ENCODE results near the gene HMCN2. TPM values are rescaled to one million over a fixed set of nuclear protein-coding genes. Genes with fewer than 3 reads are reported as not detected.
A peak's percentile ranks its signal among the peaks of the same experiment; 100 is the strongest.

HMCN2 gene, protein sequence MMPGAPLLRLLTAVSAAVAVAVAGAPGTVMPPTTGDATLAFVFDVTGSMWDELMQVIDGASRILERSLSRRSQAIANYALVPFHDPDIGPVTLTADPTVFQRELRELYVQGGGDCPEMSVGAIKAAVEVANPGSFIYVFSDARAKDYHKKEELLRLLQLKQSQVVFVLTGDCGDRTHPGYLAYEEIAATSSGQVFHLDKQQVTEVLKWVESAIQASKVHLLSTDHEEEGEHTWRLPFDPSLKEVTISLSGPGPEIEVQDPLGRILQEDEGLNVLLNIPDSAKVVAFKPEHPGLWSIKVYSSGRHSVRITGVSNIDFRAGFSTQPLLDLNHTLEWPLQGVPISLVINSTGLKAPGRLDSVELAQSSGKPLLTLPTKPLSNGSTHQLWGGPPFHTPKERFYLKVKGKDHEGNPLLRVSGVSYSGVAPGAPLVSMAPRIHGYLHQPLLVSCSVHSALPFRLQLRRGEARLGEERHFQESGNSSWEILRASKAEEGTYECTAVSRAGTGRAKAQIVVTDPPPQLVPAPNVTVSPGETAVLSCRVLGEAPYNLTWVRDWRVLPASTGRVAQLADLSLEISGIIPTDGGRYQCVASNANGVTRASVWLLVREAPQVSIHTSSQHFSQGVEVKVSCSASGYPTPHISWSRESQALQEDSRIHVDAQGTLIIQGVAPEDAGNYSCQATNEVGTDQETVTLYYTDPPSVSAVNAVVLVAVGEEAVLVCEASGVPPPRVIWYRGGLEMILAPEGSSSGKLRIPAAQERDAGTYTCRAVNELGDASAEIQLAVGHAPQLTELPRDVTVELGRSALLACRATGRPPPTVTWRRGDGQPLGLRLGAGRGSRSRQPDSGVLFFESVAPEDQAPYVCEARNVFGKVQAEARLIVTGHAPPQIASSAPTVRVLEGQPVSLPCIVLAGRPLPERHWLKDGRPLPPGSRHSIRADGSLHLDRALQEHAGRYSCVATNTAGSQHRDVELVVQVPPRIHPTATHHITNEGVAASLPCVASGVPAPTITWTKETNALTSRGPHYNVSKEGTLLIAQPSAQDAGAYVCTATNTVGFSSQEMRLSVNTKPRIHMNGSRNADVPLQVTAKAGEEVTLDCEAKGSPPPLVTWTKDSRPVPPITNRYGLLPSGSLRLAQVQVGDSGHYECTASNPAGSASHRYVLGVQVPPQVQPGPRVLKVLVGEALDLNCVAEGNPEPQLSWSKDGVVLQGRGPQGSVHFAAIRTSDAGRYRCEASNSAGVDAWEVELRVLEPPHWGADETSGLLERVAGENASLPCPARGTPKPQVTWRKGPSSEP (N-terminal part only)
- 0.20 and 0.38 TPM in 2 replicates for total RNA-seq (2014; rRNA removed; shearing (Covaris generic))
- 0.43 and 1.1 TPM in 2 replicates for polyA plus RNA-seq (2014; cell fraction: nucleus; rRNA removed)

DNA sequence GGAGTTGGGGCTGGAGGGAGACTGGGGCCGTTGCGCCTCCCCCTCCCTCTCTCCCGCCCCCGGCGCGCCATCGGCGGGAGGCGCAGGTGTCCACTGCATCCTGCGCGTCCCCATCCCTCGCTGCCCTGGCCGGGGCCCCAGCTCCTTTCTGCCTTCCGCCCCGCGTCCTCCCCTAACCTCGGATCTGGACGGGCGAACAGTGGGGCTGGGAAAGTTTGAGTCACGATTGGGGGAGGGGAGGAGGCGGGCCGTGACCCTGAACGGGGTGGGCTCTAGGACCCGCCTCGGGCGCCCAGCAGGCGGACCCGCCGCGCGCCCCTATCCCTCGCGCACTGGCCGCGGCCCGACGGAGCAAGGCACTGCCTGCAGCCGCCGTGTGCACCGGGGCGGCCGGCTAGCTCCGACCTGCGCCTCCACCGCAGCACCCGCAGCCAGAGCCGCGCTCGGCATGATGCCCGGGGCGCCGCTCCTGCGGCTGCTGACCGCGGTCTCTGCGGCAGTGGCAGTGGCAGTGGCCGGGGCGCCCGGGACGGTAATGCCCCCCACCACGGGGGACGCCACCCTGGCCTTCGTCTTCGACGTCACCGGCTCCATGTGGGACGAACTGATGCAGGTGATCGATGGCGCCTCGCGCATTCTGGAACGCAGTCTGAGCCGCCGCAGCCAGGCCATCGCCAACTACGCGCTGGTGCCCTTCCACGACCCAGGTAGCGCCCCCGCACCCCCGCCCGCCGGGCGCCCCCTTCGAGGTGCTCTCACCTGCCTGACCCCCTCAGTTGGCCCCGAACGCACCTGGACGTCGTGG, at the start of gene HMCN2:
TSS of gene HMCN2 (plus strand) at position 330 of the 805 bp plus-strand sequence. CDS start at position 449, 119 bp downstream.
- DNase-seq (ENCODE audit: extremely low read depth, low read depth) = no peak

DNA sequence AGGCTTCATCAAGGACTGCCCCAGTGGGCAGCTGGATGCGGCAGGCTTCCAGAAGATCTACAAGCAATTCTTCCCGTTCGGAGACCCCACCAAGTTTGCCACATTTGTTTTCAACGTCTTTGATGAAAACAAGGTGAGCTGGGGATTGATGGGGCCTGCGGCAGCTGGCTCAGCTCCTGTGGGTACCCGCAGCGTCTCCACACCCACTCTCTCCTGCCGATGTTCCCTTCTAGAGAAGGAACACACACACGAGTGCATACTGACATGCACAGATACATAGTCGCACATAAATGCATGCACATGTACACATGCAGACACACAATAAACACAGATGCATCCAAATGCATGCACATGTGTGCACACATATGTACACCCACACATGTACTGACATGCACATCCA, 47.7 kb upstream of the HMCN2 start:
- no peak for DNase-seq (ENCODE audit: extremely low read depth, low read depth)

DNA sequence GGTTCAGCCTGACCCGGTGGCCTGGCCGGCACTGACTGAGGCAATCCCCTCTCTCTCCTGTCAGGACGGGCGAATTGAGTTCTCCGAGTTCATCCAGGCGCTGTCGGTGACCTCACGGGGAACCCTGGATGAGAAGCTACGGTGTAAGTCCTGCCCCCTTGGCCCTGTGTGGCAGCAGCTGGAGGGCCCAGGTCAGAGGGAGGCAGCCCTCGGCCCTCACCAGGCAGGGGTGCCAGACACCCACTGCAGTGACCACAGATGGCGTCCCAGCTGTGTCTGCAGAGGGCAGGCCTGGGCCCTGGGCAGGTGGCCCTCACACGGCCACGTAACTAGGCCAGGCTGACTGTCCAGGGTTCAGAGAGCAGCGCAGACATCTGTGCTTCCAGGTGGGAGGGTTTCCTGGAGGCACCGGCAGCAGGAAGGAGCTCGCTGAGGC, 45.9 kb upstream of the HMCN2 start:
- no peak for DNase-seq (ENCODE audit: extremely low read depth, low read depth)

DNA sequence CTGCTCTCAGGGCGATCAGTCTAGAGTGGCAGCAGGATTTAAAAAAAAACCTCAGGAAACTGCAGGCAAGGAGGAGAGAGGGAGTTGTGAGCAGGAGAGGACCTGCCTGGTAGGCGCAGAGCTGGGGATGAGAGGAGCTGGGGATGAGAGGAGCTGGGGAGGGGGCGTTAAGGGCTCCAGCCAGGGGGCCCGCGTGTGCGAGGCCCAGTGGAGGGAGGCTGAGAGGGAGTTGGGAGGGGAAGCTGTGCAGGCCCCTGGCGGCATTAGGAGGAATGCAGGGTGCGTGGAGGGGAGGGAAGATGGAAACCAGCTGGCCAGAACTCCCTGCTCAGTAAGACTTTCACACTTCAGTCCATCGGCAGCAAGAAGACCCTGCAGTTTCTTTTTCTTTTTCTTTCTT, 45.2 kb upstream of the HMCN2 start:
- no peak for DNase-seq (ENCODE audit: extremely low read depth, low read depth)

DNA sequence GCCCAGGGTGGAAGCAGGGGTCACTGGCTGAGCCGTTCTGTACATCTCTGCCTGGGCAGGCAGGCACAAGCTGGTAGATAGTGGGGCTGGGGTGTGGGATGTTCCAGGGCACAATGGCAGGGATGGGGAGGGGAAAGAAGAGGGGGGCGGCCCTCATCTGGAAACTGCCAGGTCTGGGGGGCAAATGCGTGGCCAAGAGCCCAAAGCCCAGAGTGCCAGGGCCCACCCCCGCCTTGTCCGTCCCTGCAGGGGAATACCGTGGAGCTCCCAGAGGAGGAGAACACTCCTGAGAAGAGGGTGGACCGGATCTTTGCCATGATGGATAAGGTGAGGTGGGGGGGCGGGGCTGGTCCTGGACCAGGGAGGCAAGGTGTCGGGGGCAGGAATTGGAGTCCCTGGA, 42.7 kb upstream of the HMCN2 start:
- no peak for DNase-seq (ENCODE audit: extremely low read depth, low read depth)

DNA sequence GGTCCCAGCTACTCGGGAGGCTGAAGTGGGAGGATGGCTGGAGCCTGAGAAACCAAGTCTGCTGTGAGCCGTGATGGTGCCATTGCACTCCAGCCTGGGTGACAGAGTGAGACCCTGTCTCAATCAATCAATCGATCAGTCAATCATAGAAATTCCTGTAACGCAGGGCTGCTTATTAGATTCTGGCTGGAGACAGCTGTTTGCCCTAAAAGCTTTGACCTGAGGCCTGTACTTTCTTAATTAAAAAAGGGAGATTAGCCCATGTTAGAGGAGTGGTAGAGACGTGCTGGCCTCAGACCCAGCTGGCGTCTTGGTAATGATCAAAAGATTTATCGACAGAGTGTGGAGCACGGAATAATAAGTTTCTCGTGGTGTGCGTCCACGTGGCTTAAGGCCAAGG, 40.5 kb upstream of the HMCN2 start:
- no peak for DNase-seq (ENCODE audit: extremely low read depth, low read depth)

DNA sequence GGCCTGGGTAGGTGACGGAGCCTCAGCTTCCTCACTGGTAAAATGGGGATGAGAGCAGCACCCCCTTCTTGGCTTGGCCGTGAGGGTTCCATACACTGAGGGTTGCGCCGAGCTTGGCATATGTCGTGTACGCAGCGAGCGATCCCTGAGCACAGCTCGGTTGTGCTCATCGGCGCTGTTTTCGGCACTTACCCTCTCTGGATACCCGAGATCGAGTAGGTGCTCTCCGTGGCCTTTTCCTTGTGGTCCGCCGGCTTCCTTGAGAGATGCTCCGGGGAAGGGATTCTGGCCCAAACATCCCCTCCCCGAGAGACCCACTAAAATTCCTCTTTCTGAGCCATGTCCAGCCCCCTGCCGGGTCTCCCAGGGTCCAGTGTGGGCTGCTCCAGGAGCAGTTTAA, 40.0 kb upstream of the HMCN2 start:
- DNase-seq (ENCODE audit: extremely low read depth, low read depth) = no peak

DNA sequence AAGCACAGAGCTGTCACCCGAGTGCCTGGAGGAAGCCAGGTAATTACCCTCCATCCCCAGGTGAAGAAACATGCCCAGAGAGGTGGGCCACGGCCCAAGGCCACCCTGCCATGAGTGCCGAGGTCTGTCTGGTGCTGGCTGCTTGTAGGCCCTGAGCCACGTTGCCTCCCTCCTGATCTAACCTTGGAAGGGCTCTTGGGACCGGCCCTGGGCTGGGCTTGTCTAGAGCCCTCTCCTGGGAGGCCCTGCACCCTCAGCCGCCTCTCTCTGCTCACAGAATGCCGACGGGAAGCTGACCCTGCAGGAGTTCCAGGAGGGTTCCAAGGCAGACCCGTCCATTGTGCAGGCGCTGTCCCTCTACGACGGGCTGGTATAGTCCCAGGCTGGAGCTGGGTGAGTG, 39.4 kb upstream of the HMCN2 start:
- DNase-seq (ENCODE audit: extremely low read depth, low read depth) = no peak

DNA sequence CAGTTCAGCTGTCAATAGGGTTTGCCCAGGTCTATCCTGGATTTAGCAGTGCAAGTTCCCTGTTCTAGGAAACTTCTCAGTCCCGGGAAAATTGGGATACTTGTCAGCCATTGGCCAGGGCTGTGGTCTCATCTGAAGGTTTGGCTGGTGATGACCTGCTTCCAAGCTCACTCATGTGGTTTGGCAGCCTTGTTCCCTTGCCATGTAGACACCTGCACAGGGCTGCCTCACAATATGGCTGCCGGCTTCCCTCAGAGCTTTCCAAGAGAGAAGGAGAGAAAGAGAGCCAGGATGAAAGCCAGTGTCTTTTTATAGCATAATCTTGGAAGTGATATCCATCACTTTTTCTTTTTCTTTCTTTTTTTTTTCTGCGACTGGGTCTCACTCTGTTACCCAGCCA, 37.7 kb upstream of the HMCN2 start:
- DNase-seq (ENCODE audit: extremely low read depth, low read depth) = no peak

DNA sequence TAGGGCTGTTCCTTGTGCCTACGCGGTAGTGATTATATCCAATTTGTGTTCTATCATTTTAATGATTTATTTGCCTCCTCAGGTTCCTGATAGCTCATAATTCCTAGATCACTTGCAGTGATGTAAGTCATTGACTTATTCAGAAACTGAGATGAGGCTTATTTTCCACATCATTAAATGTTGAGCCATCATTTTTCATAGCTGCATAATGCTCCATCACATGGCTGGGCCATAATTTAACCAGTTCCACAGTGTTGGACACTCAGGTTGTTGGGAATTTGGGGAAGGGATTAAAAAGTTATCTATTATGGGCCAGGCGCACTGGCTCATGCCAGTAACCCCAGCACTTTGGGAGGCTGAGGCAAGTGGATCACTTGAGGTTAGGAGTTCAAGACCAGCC, 35.8 kb upstream of the HMCN2 start:
- DNase-seq (ENCODE audit: extremely low read depth, low read depth) = no peak

DNA sequence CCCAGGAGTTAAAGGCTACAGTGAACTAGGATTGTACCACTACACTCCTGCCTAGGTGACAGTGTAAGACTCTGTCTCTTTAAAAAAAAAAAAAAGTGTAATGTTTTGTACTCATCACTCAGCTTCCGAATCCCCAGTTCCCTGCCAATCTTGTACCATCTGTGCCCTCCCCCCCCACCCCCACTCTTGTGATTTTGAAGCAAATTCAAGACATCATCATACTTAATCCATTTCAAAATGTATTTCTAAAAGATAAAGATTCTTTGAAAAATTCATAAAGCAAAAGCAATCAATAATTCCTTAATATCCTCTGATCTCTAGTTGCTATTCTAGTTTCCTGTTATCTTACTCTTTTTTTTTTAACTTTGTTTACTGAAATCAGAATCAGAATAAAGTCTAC, 34.9 kb upstream of the HMCN2 start:
- DNase-seq (ENCODE audit: extremely low read depth, low read depth) = no peak

DNA sequence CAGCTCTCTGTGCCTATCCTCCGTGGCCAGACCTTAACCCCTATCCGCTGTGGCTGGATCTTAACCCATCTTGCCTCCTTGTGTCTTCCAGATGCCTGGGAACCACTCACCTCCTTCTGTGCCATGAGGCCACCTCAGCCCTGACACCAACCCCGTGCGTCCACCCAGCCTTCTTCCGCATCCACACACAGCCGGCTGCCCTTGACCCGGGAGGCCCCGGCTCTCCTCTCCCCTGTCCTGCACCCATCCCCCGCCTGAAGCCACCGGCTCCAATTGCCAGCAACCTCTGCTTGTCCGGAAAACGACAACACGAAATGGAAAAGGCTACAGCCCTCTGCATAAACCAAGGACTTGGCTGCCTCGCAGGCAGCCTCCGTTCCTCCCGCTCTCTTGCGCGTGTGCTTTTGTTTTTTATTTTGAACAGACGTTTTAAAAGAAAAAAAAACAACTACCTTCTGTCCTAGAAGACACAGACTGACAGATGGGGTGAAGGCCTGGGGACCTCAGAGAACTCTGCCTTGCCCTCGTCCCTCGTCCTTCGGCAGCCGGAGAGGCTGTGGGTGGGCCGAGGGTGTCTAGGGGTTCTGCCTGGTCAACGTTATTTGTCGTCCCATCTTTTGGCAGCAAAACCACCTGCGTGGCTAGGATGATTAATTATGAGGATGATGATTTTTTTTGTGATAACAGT, 32.5 kb upstream of the HMCN2 start:
- no peak for DNase-seq (ENCODE audit: extremely low read depth, low read depth)

DNA sequence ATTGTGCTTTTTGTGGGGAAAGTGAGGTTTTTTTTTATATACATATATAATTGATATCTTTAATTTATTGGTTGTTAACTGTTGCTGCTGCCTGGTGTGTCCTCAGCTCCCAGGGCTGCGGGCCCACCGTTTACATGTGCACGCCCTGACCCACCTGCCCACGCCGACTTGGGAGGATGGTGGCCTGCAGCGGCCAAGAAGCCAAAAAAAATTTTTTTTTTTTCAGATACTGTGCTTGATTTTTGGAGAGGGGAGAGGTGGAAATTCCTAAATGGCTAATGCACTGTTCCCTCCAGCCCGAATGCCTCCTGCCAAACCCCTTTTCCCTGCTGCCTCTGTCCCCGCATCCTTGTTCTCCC, 32.0 kb upstream of the HMCN2 start:
- DNase-seq (ENCODE audit: extremely low read depth, low read depth) = no peak

DNA sequence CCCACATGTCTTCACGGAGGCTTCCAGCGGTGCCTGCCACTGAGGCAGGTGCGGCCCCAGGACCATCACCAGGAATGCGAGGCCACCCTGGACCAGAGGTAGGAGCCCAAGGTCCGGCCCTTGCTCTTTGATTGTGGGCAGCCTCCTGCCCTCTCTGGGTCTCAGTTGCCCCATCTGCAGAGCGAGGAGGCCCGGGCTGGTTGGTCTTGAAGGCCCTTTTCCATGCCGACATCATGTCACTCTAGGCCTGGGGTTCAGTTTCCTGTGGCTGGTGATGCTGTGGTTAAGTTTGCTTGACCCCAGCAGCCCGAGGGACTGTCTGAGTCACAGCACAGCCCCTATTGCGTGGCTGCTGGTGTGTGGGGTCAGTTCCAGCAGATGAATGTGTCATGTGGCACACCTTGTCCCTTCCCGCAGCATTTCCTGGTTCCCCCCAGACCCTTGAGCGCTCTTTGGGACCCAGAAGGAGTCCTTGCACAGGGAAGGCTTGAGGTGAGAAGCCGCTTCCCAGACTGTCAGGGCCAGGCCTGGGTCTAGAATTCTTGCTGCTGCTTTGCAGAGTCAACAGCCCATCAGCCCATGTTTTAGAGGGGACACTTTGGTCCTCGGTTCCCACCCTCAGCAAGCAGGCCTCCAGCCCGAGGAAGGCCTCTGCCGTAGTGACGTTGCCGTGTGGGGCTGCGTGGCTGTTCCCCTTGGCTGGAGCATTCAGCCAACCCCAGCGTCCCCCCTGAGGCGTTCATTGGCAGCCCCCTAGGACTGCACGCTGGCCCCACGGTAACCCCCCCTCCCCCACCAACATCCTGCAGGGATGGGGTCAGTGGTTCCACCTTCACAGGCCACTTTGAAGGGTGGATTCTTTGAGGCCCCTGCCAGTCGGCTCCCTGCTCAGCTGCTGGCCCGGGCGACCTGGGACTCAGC, 31.0 kb upstream of the HMCN2 start:
- no peak for DNase-seq (ENCODE audit: extremely low read depth, low read depth)

DNA sequence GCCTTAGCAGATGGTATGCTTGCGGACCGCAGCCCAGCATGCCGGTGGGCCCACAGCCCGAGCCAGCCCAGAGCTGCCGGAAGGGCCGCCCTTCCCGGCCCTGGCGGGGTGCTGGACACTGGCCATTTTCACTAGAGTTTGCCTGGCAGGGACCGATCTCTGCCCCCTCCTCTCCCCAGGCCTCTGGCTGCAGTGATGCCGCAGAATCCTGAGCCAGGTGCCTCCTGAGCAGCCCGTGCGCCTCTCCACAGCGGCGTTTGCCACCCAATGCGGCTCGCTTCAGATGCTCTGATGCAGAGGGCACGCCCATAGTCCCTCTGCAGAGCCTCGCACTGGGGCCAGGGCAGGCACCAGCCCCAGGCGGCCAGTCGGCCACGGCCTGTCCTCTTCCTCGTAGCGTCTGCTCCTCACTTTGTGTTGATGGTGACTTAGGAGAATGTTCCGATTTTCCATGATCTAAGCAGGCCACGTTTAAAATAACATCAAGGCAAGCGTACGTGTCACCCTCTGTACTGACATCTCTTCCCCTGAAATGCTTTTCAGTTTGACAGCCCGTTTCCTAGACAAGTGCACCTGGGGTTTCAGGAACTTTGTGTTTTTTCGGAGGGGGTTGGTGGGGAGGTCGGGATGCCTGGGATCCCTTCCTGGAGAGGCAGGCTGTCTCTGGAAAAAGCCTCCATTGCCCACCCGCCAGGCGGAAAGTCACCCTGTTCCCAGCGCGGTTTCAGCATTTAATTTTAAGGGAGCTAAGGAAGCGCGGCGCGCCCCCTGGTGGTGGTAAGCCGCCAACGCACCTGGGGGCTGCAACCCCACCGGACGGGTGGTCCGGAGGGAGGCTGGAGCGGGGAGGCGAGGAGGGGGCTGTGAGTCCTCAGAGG, 29.8 kb upstream of the HMCN2 start:
- peak; percentile 39 for DNase-seq (ENCODE audit: extremely low read depth, low read depth)

DNA sequence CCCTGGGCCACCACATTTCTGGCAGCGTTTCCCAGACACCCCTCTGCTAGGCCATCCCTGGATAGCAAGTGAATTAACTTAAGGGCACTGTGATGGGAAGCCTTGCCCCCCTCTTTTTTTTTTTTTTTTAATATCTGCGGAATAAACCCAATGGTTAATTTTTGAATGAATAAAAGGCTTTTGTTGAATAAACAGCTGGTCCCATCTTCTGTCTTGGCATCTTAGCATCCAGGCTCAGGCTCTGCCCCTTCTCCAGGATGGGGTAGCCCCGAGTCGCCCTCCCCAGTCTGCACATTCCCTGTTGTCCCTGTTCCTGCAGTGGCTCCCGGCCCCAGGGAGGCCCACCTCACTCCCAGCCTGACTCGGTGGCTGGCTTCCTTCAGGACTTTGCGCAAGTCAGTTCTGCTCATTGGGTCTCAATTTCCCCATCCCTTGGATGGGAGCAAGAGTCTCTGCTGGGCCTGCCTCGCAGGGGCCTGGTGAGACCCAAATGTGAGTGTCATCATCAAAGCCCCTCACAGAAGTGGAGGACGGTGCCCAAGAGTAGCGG, 29.0 kb upstream of the HMCN2 start:
- no peak for DNase-seq (ENCODE audit: extremely low read depth, low read depth)

DNA sequence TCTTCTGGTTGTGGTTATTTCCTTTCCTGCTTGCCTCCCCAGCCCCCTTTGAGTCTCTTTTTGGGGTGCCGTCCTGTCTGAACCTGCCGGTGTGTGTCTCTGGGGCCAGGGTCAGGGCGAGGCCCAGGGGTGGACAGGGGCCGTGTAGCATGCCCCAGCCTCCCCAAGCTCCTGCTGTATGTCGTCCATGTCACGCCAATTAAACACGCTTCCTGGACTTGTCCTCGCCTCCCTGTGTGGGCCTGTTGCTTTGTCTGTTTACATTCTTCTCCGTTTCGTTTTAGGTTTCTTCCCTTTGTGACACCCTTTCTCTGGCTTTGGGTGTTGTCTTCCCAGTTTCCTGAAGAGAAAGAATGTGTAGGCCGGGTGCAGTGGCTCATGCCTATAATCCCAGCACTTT, 28.5 kb upstream of the HMCN2 start:
- no peak for DNase-seq (ENCODE audit: extremely low read depth, low read depth)
